ENCODE results near the gene NBAS. TPM values are rescaled to one million over a fixed set of nuclear protein-coding genes. Genes with fewer than 3 reads are reported as not detected.

NBAS gene
- total and polyA plus RNA-seq, 2 donors (not counting 3 experiments of a cell fraction or from before 2014, with no cell fraction given), result 29.4 to 43.0 TPM

- CTCF ChIA-PET, result no interaction called here
Observed at GRCh38 chr2:15399241-15399640, 161.9 kb downstream of the NBAS start.

More at GRCh38 chr2:15399241-15399640, 161.9 kb downstream of the NBAS start:
- H3K9me3 ChIP-seq (replicated peaks; ENCODE audit: control insufficient read depth, insufficient read depth, low read length), result no peaks in the 10 kb centered on the region
- no peaks in the 10 kb centered on the region for H3K9me1 ChIP-seq (replicated peaks; ENCODE audit: control insufficient read depth, extremely low read depth, insufficient read depth, low read length)
- H3K36me3 ChIP-seq (ENCODE audit: control insufficient read depth in 2 of 2, extremely low read depth in 1 of 2, insufficient read depth in 2 of 2, low read length in 2 of 2), result peaks cover 0 to 2% of the 10 kb centered on the region in 2 experiments
- H3K4me1 ChIP-seq (ENCODE audit: control insufficient read depth, extremely low read depth, insufficient read depth, low read length), result peaks cover 7% of the 10 kb centered on the region
- BruUV-seq (replicated peaks), result no TSS peak
- no peaks in the 10 kb centered on the region for H3K79me2 ChIP-seq (ENCODE audit: control insufficient read depth, insufficient read depth, low read length)
- H4K20me1 ChIP-seq (replicated peaks; ENCODE audit: control insufficient read depth, extremely low read depth, insufficient read depth, low read length), result no peaks in the 10 kb centered on the region
- POLR2A ChIA-PET, result no interaction called here
- no peak overlapping the region for H3K4me2 ChIP-seq (ENCODE audit: insufficient read depth, low read length)
- H3K4me3 ChIP-seq (replicated peaks in 1 of 3; ENCODE audit: insufficient read depth in 1 of 3, low read depth in 1 of 3, low read length in 3 of 3), result no peak overlapping the region
- no peaks in the 10 kb centered on the region for H3K27me3 ChIP-seq (ENCODE audit: control insufficient read depth in 2 of 2, insufficient read depth in 2 of 2, low read length in 2 of 2)
- H3K27ac ChIP-seq (ENCODE audit: insufficient read depth, low read depth, low read length), result no peak overlapping the region
- DNase-seq (ENCODE audit: low read depth, low spot score) (no peak), FAIRE-seq (no peak)
- no peak overlapping the region for H3K9ac ChIP-seq (replicated peaks; ENCODE audit: extremely low read depth, insufficient read depth, low read length)
- intact Hi-C loops (cut with micrococcal nuclease) (no loop called here), dilution Hi-C loops (cut with MboI; ENCODE audit: extremely low pct_ligation_motif_present, low sequenced_read_pairs) (no loop called here)
- TF ChIP-seq FOS (IDR thresholded peaks at IDR 0.05; ENCODE audit: borderline replicate concordance, insufficient read depth, low read length) (no peak), JUN (IDR thresholded peaks at IDR 0.05; ENCODE audit: borderline replicate concordance, insufficient read depth, insufficient read length, low read depth) (no peak), POLR2A (IDR thresholded peaks at IDR 0.05; ENCODE audit: low read depth, low read length) (no peak), GATA2 (IDR thresholded peaks at IDR 0.05; ENCODE audit: insufficient read depth, insufficient read length, low read depth, low read length) (no peak), MAX (IDR thresholded peaks at IDR 0.05; ENCODE audit: insufficient read depth, insufficient read length) (no peak), MYC (IDR thresholded peaks at IDR 0.05; ENCODE audit: low read depth, low read length) (no peak), EZH2 (IDR thresholded peaks at IDR 0.05; ENCODE audit: borderline replicate concordance, low read depth, low read length, severe bottlenecking) (no peak), POLR2AphosphoS5 (IDR thresholded peaks at IDR 0.05; ENCODE audit: insufficient read depth, low read depth, low read length) (no peak), CTCF (IDR thresholded peaks at IDR 0.05; ENCODE audit: extremely low read depth in 1 of 2, insufficient read depth in 1 of 2, low read depth in 1 of 2, low read length in 2 of 2) (no peak)
- no peak overlapping the region for H2AFZ ChIP-seq (ENCODE audit: low read depth, low read length)

All from endothelial cell of umbilical vein (primary cell).